ENCODE results near the gene HERPUD1.

GRCh38 chr16:56960681-56961281 lies 28.8 kb downstream of the HERPUD1 start:
- TF ChIP-seq CTCF (conservative IDR thresholded peaks at IDR 0.05; ENCODE audit: low read length) (no peak), EZH2phosphoT487 (IDR thresholded peaks at IDR 0.05; ENCODE audit: borderline replicate concordance, low read depth, low read length) (no peak)
